ENCODE results near the gene EDDM13. TPM values are rescaled to one million over a fixed set of nuclear protein-coding genes. Genes with fewer than 3 reads are reported as not detected.

The EDDM13 gene
- total RNA-seq, 3 donors from 2014 or later (not counting 1 experiment from before 2014, with no cell fraction given) = 1.5 to 3.1 (median 2.6) TPM

DNA sequence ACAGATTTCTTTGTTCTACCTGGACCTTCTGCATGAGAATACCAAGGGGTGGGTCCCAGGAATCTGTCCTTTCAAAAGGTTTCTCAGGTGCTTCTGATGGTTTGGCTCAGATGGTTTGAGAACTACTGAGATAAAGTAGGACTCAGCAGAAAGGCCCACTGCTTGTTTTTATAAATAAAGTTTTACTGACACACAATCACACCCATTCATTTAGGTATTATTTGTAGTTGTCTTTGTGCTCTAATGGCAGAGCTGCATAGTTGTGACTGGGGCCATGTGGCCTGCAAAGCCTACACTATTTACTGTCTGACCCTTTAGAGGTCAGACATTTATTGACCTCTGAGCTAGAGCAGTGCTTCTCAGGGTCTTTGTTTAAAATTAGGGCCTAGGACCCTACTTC is 17.6 kb downstream of the EDDM13 start:
- no peaks in the 10 kb centered on the region for H3K4me1 ChIP-seq (ENCODE audit: control insufficient read depth, insufficient read depth, low read length)
- Mint-ChIP-seq H3K27me3 (ENCODE audit: low read depth in 2 of 2) (no peaks in the 10 kb centered on the region), H3K27ac (no peak overlapping the region), H3K4me3 (no peak overlapping the region), H3K9me3 (no peaks in the 10 kb centered on the region), H3K36me3 (no peaks in the 10 kb centered on the region), H3K4me1 (no peaks in the 10 kb centered on the region)
- H3K36me3 ChIP-seq (ENCODE audit: control insufficient read depth, insufficient read depth, low read length) = no peaks in the 10 kb centered on the region
- DNase-seq (no peak), ATAC-seq (no peak)
- no peak overlapping the region for H3K27ac ChIP-seq (ENCODE audit: low read length)
- H3K9me3 ChIP-seq (ENCODE audit: control insufficient read depth, insufficient read depth, low read length) = no peaks in the 10 kb centered on the region
- no peaks in the 10 kb centered on the region for H3K27me3 ChIP-seq (ENCODE audit: control insufficient read depth, insufficient read depth, low read length)
- intact Hi-C loops (cut with micrococcal nuclease) = no loop called here
- TF ChIP-seq, protein P1, sequence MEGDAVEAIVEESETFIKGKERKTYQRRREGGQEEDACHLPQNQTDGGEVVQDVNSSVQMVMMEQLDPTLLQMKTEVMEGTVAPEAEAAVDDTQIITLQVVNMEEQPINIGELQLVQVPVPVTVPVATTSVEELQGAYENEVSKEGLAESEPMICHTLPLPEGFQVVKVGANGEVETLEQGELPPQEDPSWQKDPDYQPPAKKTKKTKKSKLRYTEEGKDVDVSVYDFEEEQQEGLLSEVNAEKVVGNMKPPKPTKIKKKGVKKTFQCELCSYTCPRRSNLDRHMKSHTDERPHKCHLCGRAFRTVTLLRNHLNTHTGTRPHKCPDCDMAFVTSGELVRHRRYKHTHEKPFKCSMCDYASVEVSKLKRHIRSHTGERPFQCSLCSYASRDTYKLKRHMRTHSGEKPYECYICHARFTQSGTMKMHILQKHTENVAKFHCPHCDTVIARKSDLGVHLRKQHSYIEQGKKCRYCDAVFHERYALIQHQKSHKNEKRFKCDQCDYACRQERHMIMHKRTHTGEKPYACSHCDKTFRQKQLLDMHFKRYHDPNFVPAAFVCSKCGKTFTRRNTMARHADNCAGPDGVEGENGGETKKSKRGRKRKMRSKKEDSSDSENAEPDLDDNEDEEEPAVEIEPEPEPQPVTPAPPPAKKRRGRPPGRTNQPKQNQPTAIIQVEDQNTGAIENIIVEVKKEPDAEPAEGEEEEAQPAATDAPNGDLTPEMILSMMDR (IDR thresholded peaks at IDR 0.05) = no peak
- H3K4me3 ChIP-seq (ENCODE audit: low read length) = no peak overlapping the region

GRCh38 chr19:56291867-56292266 is 19.3 kb downstream of the EDDM13 start:
- Histone ChIP-seq H3K4me1 (ENCODE audit: control insufficient read depth, insufficient read depth, low read length) (no peaks in the 10 kb centered on the region), H3K27ac (ENCODE audit: low read length) (no peak overlapping the region), H3K36me3 (ENCODE audit: control insufficient read depth, insufficient read depth, low read length) (no peaks in the 10 kb centered on the region), H3K9me3 (ENCODE audit: control insufficient read depth, insufficient read depth, low read length) (no peaks in the 10 kb centered on the region), H3K4me3 (ENCODE audit: low read length) (no peak overlapping the region), H3K27me3 (ENCODE audit: control insufficient read depth, insufficient read depth, low read length) (no peaks in the 10 kb centered on the region)
- no peaks in the 10 kb centered on the region for H3K4me1 Mint-ChIP-seq
- no peak for ATAC-seq
- 83% methylated on average over 4 of the region's 6 CpGs for WGBS (ENCODE audit: insufficient coverage)
- no peak overlapping the region for H3K27ac Mint-ChIP-seq
- H3K27me3 Mint-ChIP-seq (ENCODE audit: low read depth in 2 of 2) = no peaks in the 10 kb centered on the region
- DNase-seq = no peak
- no peak overlapping the region for H3K4me3 Mint-ChIP-seq
- H3K9me3 Mint-ChIP-seq = no peaks in the 10 kb centered on the region
- TF ChIP-seq, protein P1 (IDR thresholded peaks at IDR 0.05) = no peak
- intact Hi-C loops (cut with micrococcal nuclease) = no loop called here
- no peaks in the 10 kb centered on the region for H3K36me3 Mint-ChIP-seq

GRCh38 chr19:56294549-56294948 is 22.0 kb downstream of the EDDM13 start:
- Mint-ChIP-seq H3K4me3 (no peak overlapping the region), H3K27ac (no peak overlapping the region), H3K27me3 (ENCODE audit: low read depth in 2 of 2) (no peaks in the 10 kb centered on the region), H3K36me3 (no peaks in the 10 kb centered on the region), H3K4me1 (no peaks in the 10 kb centered on the region), H3K9me3 (no peaks in the 10 kb centered on the region)
- Histone ChIP-seq H3K27ac (ENCODE audit: low read length) (no peak overlapping the region), H3K4me1 (ENCODE audit: control insufficient read depth, insufficient read depth, low read length) (no peaks in the 10 kb centered on the region), H3K4me3 (ENCODE audit: low read length) (no peak overlapping the region), H3K27me3 (ENCODE audit: control insufficient read depth, insufficient read depth, low read length) (no peaks in the 10 kb centered on the region), H3K9me3 (ENCODE audit: control insufficient read depth, insufficient read depth, low read length) (no peaks in the 10 kb centered on the region), H3K36me3 (ENCODE audit: control insufficient read depth, insufficient read depth, low read length) (no peaks in the 10 kb centered on the region)
- TF ChIP-seq, protein P1 (IDR thresholded peaks at IDR 0.05) = no peak
- ATAC-seq = no peak
- DNase-seq = no peak
- WGBS (ENCODE audit: insufficient coverage) = 97% methylated on average over 4 of the region's 4 CpGs
- intact Hi-C loops (cut with micrococcal nuclease) = no loop called here
